Smooth muscle cell (in vitro differentiated cells): ENCODE data around the gene CYTH2. TPM values are rescaled to one million over a fixed set of nuclear protein-coding genes. Genes with fewer than 3 reads are reported as not detected.

Experiments
- DNase-seq: peaks from one replicate; lab custom pipeline; 2025; ENCODE audit not compliant: unreplicated experiment; lab: John Stamatoyannopoulos, UW
- H2AFZ ChIP-seq: fragments of 200-600 bp; sonication (generic); 2 replicates; pipeline ENCODE4 v1.6.0; 2016; ENCODE audit warnings: antibody characterized with exemption, low read depth, mild to moderate bottlenecking
- H3F3A ChIP-seq: fragments of 200-600 bp; sonication (generic); 2 replicates; pipeline ENCODE4 v1.6.0; 2017; ENCODE audit warnings: antibody characterized with exemption, low read depth
- H3K27ac ChIP-seq: fragments of 200-600 bp; sonication (generic); 2 replicates; pipeline ENCODE4 v1.5.1; 2016; ENCODE audit warnings: low read depth, mild to moderate bottlenecking
- H3K27me3 ChIP-seq: fragments of 200-600 bp; sonication (generic); 2 replicates; pipeline ENCODE4 v1.6.1; 2016; ENCODE audit warnings: low read depth, mild to moderate bottlenecking
- H3K36me3 ChIP-seq: fragments of 200-600 bp; sonication (generic); 2 replicates; pipeline ENCODE4 v1.5.1; 2016; ENCODE audit warnings: low read depth
- H3K4me1 ChIP-seq: fragments of 200-600 bp; sonication (generic); 2 replicates; pipeline ENCODE4 v1.5.1; 2016; ENCODE audit warnings: low read depth
- H3K4me2 ChIP-seq: fragments of 200-600 bp; sonication (generic); 2 replicates; pipeline ENCODE4 v1.6.0; 2016; ENCODE audit warnings: mild to moderate bottlenecking
- H3K4me3 ChIP-seq: fragments of 200-600 bp; sonication (generic); 2 replicates; pipeline ENCODE4 v1.5.1; 2016; ENCODE audit warnings: mild to moderate bottlenecking
- H3K79me2 ChIP-seq: fragments of 200-600 bp; sonication (generic); 2 replicates; pipeline ENCODE4 v1.6.0; 2016; ENCODE audit warnings: low read depth, mild to moderate bottlenecking
- H3K9ac ChIP-seq: fragments of 200-600 bp; sonication (generic); 2 replicates; pipeline ENCODE4 v1.6.0; 2016; ENCODE audit warnings: low read depth
- H3K9me3 ChIP-seq: fragments of 200-600 bp; sonication (generic); replicated peaks from 2 replicates; pipeline ENCODE4 v1.5.1; 2016; ENCODE audit warnings: low read depth
- H4K20me1 ChIP-seq: fragments of 200-600 bp; sonication (generic); 2 replicates; pipeline ENCODE4 v1.6.0; 2016; ENCODE audit warnings: low read depth
- CTCF ChIP-seq: fragments of 200-600 bp; sonication (generic); IDR thresholded peaks from 2 replicates; pipeline ENCODE4 v1.5.1; 2017; ENCODE audit warnings: borderline replicate concordance, mild to moderate bottlenecking, antibody characterized with exemption; ENCODE audit not compliant: insufficient read depth, poor library complexity, severe bottlenecking
- WGBS: methylation state at CpG from one replicate; pipeline ENCODE4 v1.1.7; 2016; ENCODE audit warnings: low lambda C conversion rate; 5-methylcytosine and 5-hydroxymethylcytosine counted together
- polyA plus RNA-seq: library from polyadenylated mRNA; unstranded; fragments of >200 nt; fragmentation: Nextera tagmentation; extraction: Ambion mirVana; gene quantifications from 2 replicates; pipeline ENCODE4 v1.2.1, GENCODE V29; 2016
- total RNA-seq: library from RNA; depleted of rRNA; stranded (reverse); fragments of >200 nt; gene quantifications from 2 replicates; pipeline ENCODE4 v1.2.3, GENCODE V29; 2014

Gene CYTH2
- total and polyA plus RNA-seq, 2 experiments from 2014 or later, result 49.7 to 62.1 TPM

- Histone ChIP-seq H3F3A (peaks cover 4% of the 10 kb centered on the region), H3K36me3 (no peaks in the 10 kb centered on the region), H3K9me3 (no peaks in the 10 kb centered on the region), H3K9ac (no peak overlapping the region), H3K4me2 (no peak overlapping the region), H2AFZ (no peak overlapping the region), H3K4me1 (peaks cover 8% of the 10 kb centered on the region), H3K27ac (no peak overlapping the region), H3K79me2 (no peaks in the 10 kb centered on the region), H3K4me3 (no peak overlapping the region), H3K27me3 (no peaks in the 10 kb centered on the region), H4K20me1 (no peaks in the 10 kb centered on the region)
- no peak for DNase-seq
- WGBS, result 89% methylated on average over 12 of the region's 12 CpGs
- TF ChIP-seq CTCF, result no peak
Measured at GRCh38 chr19:48509467-48510194, 40.5 kb downstream of the CYTH2 start.

GRCh38 chr19:48510421-48511268 is 41.5 kb downstream of the CYTH2 start:
- Histone ChIP-seq H3K79me2 (no peaks in the 10 kb centered on the region), H2AFZ (peak overlapping the region; percentile 96), H3K9me3 (no peaks in the 10 kb centered on the region), H3K4me2 (peak overlapping the region; percentile 93), H3K4me1 (peaks cover 8% of the 10 kb centered on the region), H3K4me3 (peak overlapping the region; percentile 55), H3K27ac (no peak overlapping the region), H3K36me3 (no peaks in the 10 kb centered on the region), H3K9ac (no peak overlapping the region), H4K20me1 (no peaks in the 10 kb centered on the region), H3F3A (peaks cover 4% of the 10 kb centered on the region), H3K27me3 (no peaks in the 10 kb centered on the region)
- 23% methylated on average over 23 of the region's 24 CpGs for WGBS
- TF ChIP-seq CTCF, result no peak
- no peak for DNase-seq

- no peaks in the 10 kb centered on the region for H4K20me1 ChIP-seq
- H2AFZ ChIP-seq, result no peak overlapping the region
- no peak overlapping the region for H3K9ac ChIP-seq
- H3K4me1 ChIP-seq, result peaks cover 8% of the 10 kb centered on the region
- peaks cover 4% of the 10 kb centered on the region for H3F3A ChIP-seq
- no peak overlapping the region for H3K27ac ChIP-seq
- no peaks in the 10 kb centered on the region for H3K36me3 ChIP-seq
- no peak for TF ChIP-seq CTCF
- no peaks in the 10 kb centered on the region for H3K9me3 ChIP-seq
- peak overlapping the region; percentile 93 for H3K4me2 ChIP-seq
- no peaks in the 10 kb centered on the region for H3K79me2 ChIP-seq
- H3K27me3 ChIP-seq, result no peaks in the 10 kb centered on the region
- DNase-seq, result no peak
- WGBS, result 0% methylated on average over 2 of the region's 32 CpGs
- H3K4me3 ChIP-seq, result peak overlapping the region; percentile 55
Measured at GRCh38 chr19:48511321-48511731, 42.2 kb downstream of the CYTH2 start.
